H1 (cell line): ENCODE data around the gene GBP6. TPM values are rescaled to one million over a fixed set of nuclear protein-coding genes. Genes with fewer than 3 reads are reported as not detected.

Experiments
- CTCF ChIA-PET: fragments of 300-600 bp; sonication (Branson Sonifier 250); formaldehyde crosslinking; loops from one replicate; lab custom pipeline; 2021; ENCODE audit not compliant: partially characterized antibody; lab: Charles Lee
- POLR2A ChIA-PET: fragments of 300-600 bp; sonication (Branson Sonifier 250); formaldehyde crosslinking; loops from one replicate; lab custom pipeline; 2021; ENCODE audit warnings: inconsistent platforms; ENCODE audit not compliant: partially characterized antibody; lab: Charles Lee
- DNase-seq, 2 experiments: peaks; one replicate each; pipeline versions ENCODE4 v3.0.0 to v3.0.0-alpha.2; 2010 to 2022; ENCODE audit warnings: low spot score in 2 of 2, low read depth in 1 of 2, mixed read lengths in 1 of 2
- FAIRE-seq: peaks from 2 replicates; lab custom pipeline; 2011; peaks lifted over from hg19 to GRCh38; lab: Jason Lieb, UNC
- H2AFZ ChIP-seq: 2 replicates; pipeline ENCODE4 v1.8.1; 2012; ENCODE audit warnings: low read length, inconsistent platforms
- H2AK5ac ChIP-seq: 2 replicates; pipeline ENCODE4 v1.6.1; 2013; ENCODE audit warnings: low read depth, low read length
- H2BK120ac ChIP-seq: replicated peaks from 2 replicates; pipeline ENCODE3; 2013; ENCODE audit warnings: low read depth, low read length, inconsistent platforms
- H2BK12ac ChIP-seq: 2 replicates; pipeline ENCODE4 v1.6.1; 2013; ENCODE audit warnings: low read depth, low read length
- H2BK15ac ChIP-seq: 2 replicates; pipeline ENCODE4 v1.6.1; 2013; ENCODE audit warnings: low read length
- H2BK20ac ChIP-seq: 2 replicates; pipeline ENCODE4 v1.6.1; 2013; ENCODE audit warnings: low read length
- H2BK5ac ChIP-seq: 2 replicates; pipeline ENCODE4 v1.6.1; 2013; ENCODE audit warnings: low read depth, low read length
- H3K14ac ChIP-seq: 2 replicates; pipeline ENCODE4 v1.6.1; 2013; ENCODE audit warnings: inconsistent platforms; ENCODE audit not compliant: insufficient read length
- H3K18ac ChIP-seq: 2 replicates; pipeline ENCODE4 v1.6.1; 2013; ENCODE audit warnings: low read length; ENCODE audit errors: extremely low read depth
- H3K23ac ChIP-seq: 2 replicates; pipeline ENCODE4 v1.6.1; 2013; ENCODE audit warnings: inconsistent platforms; ENCODE audit not compliant: insufficient read length
- H3K23me2 ChIP-seq: 2 replicates; pipeline ENCODE4 v1.6.1; 2013; ENCODE audit warnings: low read depth, low read length
- H3K27ac ChIP-seq: 2 replicates; pipeline ENCODE4 v1.6.1; 2011; ENCODE audit warnings: low read depth, low read length, inconsistent platforms
- H3K27me3 ChIP-seq, 4 experiments: replicated peaks in 1 of 4; 1 replicate in 1 of 4; 2 replicates in 3 of 4; pipeline versions ENCODE4 v1.6.1 to v1.8.1; 2011 to 2013; ENCODE audit warnings: low read length in 3 of 4, mild to moderate bottlenecking in 3 of 4, inconsistent platforms in 2 of 4, mixed read lengths in 2 of 4, moderate library complexity in 1 of 4; ENCODE audit not compliant: control insufficient read depth in 3 of 4, insufficient read depth in 3 of 4; ENCODE audit errors: extremely low read depth in 1 of 4
- H3K36me3 ChIP-seq, 4 experiments: 2 replicates each; pipeline versions ENCODE4 v1.6.1 to v1.8.1; 2011 to 2013; ENCODE audit warnings: mild to moderate bottlenecking in 4 of 4, low read length in 3 of 4, moderate library complexity in 2 of 4, control low read depth in 1 of 4, inconsistent platforms in 1 of 4; ENCODE audit not compliant: insufficient read depth in 4 of 4, control insufficient read depth in 2 of 4
- H3K4ac ChIP-seq: replicated peaks from 2 replicates; pipeline ENCODE3; 2013; ENCODE audit warnings: low read length, low read depth, mixed read lengths, inconsistent platforms; ENCODE audit not compliant: insufficient read length
- H3K4me1 ChIP-seq, 4 experiments: replicated peaks in 1 of 4; 1 replicate in 1 of 4; 2 replicates in 3 of 4; pipeline versions ENCODE4 v1.6.1 to v1.8.1; 2011 to 2013; ENCODE audit warnings: low read length in 3 of 4, inconsistent platforms in 2 of 4, mixed read lengths in 1 of 4; ENCODE audit not compliant: insufficient read depth in 4 of 4, control insufficient read depth in 3 of 4
- H3K4me2 ChIP-seq, 2 experiments: 2 replicates each; pipeline versions ENCODE4 v1.6.1 to v1.8.1; 2011 to 2013; ENCODE audit warnings: low read depth in 2 of 2, low read length in 2 of 2, control low read depth in 1 of 2, inconsistent platforms in 1 of 2, mild to moderate bottlenecking in 1 of 2; ENCODE audit not compliant: insufficient read depth in 1 of 2
- H3K4me3 ChIP-seq, 4 experiments: fragments of 200-600, 300-600 bp in 1 of 4; sonication (generic), shearing (Covaris generic), sonication (Bioruptor Twin) in 1 of 4; 2 replicates each; pipeline versions ENCODE4 v1.5.1 to v1.8.1; 2011 to 2016; ENCODE audit warnings: low read length in 4 of 4, low read depth in 3 of 4, control low read depth in 2 of 4, inconsistent platforms in 2 of 4, mild to moderate bottlenecking in 2 of 4, mixed read lengths in 1 of 4, moderate library complexity in 1 of 4; ENCODE audit not compliant: insufficient read depth in 2 of 4; ENCODE audit errors: extremely low read depth in 1 of 4
- H3K56ac ChIP-seq: replicated peaks from 2 replicates; pipeline ENCODE3; 2013; ENCODE audit warnings: low read depth, mild to moderate bottlenecking, mixed read lengths, low read length, inconsistent platforms; ENCODE audit not compliant: insufficient read length
- H3K79me1 ChIP-seq: 2 replicates; pipeline ENCODE4 v1.6.1; 2013; ENCODE audit warnings: low read depth, low read length, control low read depth
- H3K79me2 ChIP-seq, 2 experiments: 2 replicates each; pipeline versions ENCODE4 v1.6.1 to v1.8.1; 2012 to 2013; ENCODE audit warnings: low read length in 2 of 2, mild to moderate bottlenecking in 2 of 2, inconsistent platforms in 1 of 2; ENCODE audit not compliant: insufficient read depth in 2 of 2, control insufficient read depth in 1 of 2
- H3K9ac ChIP-seq, 4 experiments: replicated peaks in 1 of 4; 1 replicate in 1 of 4; 2 replicates in 3 of 4; pipeline versions ENCODE4 v1.6.1 to v1.8.1; 2011 to 2013; ENCODE audit warnings: low read depth in 3 of 4, low read length in 3 of 4, control low read depth in 2 of 4, mild to moderate bottlenecking in 2 of 4, moderate library complexity in 2 of 4, inconsistent platforms in 1 of 4; ENCODE audit errors: extremely low read depth in 1 of 4
- H3K9me3 ChIP-seq, 2 experiments: 2 replicates each; pipeline versions ENCODE4 v1.6.1 to v1.8.1; 2012 to 2013; ENCODE audit warnings: mild to moderate bottlenecking in 2 of 2, moderate library complexity in 2 of 2, control low read depth in 1 of 2, inconsistent platforms in 1 of 2, low read depth in 1 of 2, low read length in 1 of 2, mixed read lengths in 1 of 2; ENCODE audit not compliant: insufficient read depth in 2 of 2
- H4K20me1 ChIP-seq, 2 experiments: replicated peaks in 1 of 2; 2 replicates each; pipeline versions ENCODE3 to v1.8.1; 2011 to 2013; ENCODE audit warnings: inconsistent platforms in 2 of 2, low read length in 2 of 2, mild to moderate bottlenecking in 1 of 2; ENCODE audit not compliant: insufficient read depth in 2 of 2, control insufficient read depth in 1 of 2
- H4K5ac ChIP-seq: 2 replicates; pipeline ENCODE4 v1.6.1; 2013; ENCODE audit warnings: low read length, low read depth, mixed read lengths, inconsistent platforms; ENCODE audit not compliant: insufficient read length
- H4K8ac ChIP-seq: 2 replicates; pipeline ENCODE4 v1.8.0; 2013; ENCODE audit warnings: mild to moderate bottlenecking, moderate library complexity, low read length, inconsistent platforms; ENCODE audit not compliant: insufficient read depth; ENCODE audit errors: extremely low read depth
- H4K91ac ChIP-seq: replicated peaks from 2 replicates; pipeline ENCODE3; 2013; ENCODE audit warnings: low read length, mixed read lengths, inconsistent platforms; ENCODE audit not compliant: insufficient read length
- BCL11A ChIP-seq, 2 experiments: IDR thresholded peaks; one replicate each; pipeline ENCODE4 v1.6.1; 2011; ENCODE audit warnings: low read depth in 2 of 2, low read length in 2 of 2, mild to moderate bottlenecking in 2 of 2
- CHD2 ChIP-seq: IDR thresholded peaks from 2 replicates; pipeline ENCODE4 v1.6.1; 2012; ENCODE audit warnings: low read length, improper control_type of control experiment
- HDAC2 ChIP-seq, 2 experiments: fragments of 300-600 bp in 1 of 2; sonication (generic) in 1 of 2; IDR thresholded peaks; 2 replicates each; pipeline ENCODE4 v1.6.1; 2011 to 2012; ENCODE audit warnings: low read depth in 2 of 2, low read length in 2 of 2, mild to moderate bottlenecking in 2 of 2, moderate library complexity in 2 of 2, borderline replicate concordance in 1 of 2, inconsistent platforms in 1 of 2
- RBBP5 ChIP-seq: IDR thresholded peaks from 2 replicates; pipeline ENCODE4 v1.7.1; 2012; ENCODE audit warnings: low read depth, mild to moderate bottlenecking, inconsistent platforms, low read length, moderate library complexity, borderline replicate concordance
- RXRA ChIP-seq: IDR thresholded peaks from 2 replicates; pipeline ENCODE4 v1.6.1; 2011; ENCODE audit warnings: low read depth, mild to moderate bottlenecking, low read length, moderate library complexity; ENCODE audit not compliant: insufficient read depth
- WGBS, 2 experiments: shearing (Covaris generic) in 1 of 2; methylation state at CpG; one replicate each; pipeline versions ENCODE4 v1.1.6 to v1.1.7; 2013 to 2015; ENCODE audit warnings: low lambda C conversion rate in 2 of 2, mixed read lengths in 2 of 2, inconsistent platforms in 1 of 2, low coverage in 1 of 2, missing lambda C conversion rate in 1 of 2; ENCODE audit not compliant: insufficient replicate concordance in 2 of 2, insufficient coverage in 1 of 2, insufficient read length in 1 of 2; ENCODE audit errors: extremely low coverage in 1 of 2, missing lambda C conversion rate in 1 of 2; 5-methylcytosine and 5-hydroxymethylcytosine counted together
- polyA plus RNA-seq, 7 experiments: library from polyadenylated mRNA; depleted of rRNA in 3 of 7; stranded (reverse) in 5 of 7; unstranded in 2 of 7; fragments of >200 nt in 5 of 7; fragments of 200-250 nt in 2 of 7; gene quantifications; 1 replicate in 5 of 7; 2 replicates in 1 of 7; 4 replicates in 1 of 7; pipeline versions ENCODE4 v1.2.1 to v1.2.3, GENCODE V29; 2011 to 2013; ENCODE audit warnings: missing spikeins in 2 of 7, mixed read lengths in 2 of 7
- total RNA-seq: library from RNA; stranded (reverse); fragmentation: NEBNext Ultra II Directional; extraction: Animal tissue kit (Norgen Biotek cat#: 25700); gene quantifications from 2 replicates; pipeline ENCODE4 v1.2.1, GENCODE V29; 2021
- TF ChIP-seq, protein P1 (sequence below): IDR thresholded peaks from 2 replicates; pipeline ENCODE4 v1.6.1; 2012; ENCODE audit warnings: inconsistent platforms

GBP6 gene
- total and polyA plus RNA-seq, 2 of the 8 experiments (the other 6 are each of a cell fraction or from before 2014, with no cell fraction given), result not detected

DNA sequence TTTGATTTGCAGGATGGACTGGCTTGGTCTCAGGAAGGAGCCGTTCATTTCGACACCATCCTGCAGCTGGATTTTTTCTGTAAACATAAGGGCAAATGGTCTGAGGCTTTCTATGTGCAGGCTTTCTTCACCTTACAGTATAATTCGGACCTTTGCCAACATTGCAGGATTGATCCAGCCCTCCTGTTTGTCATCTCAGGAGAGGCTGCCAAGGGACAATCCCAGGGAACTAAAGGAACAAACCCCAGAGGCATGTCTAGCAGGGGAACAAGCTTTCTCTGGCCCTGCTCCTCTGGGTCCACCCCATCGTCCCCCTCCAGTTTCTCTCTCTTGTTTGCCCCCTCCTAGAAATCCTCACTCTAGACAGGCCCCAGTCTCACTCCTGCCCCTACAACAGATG, 24.8 kb upstream of the GBP6 start:
- Histone ChIP-seq H3K18ac (no peak overlapping the region), H3K56ac (no peak overlapping the region), H2BK12ac (no peak overlapping the region), H4K20me1 (no peaks in the 10 kb centered on the region), H4K91ac (no peak overlapping the region), H3K9ac (no peak overlapping the region), H2BK15ac (no peak overlapping the region), H3K9me3 (no peaks in the 10 kb centered on the region; a peak in 1 of 4 replicates), H3K14ac (no peak overlapping the region), H3K79me2 (no peaks in the 10 kb centered on the region), H3K36me3 (no peaks in the 10 kb centered on the region), H3K79me1 (no peaks in the 10 kb centered on the region), H3K27me3 (no peaks in the 10 kb centered on the region), H2BK20ac (no peak overlapping the region), H3K4me1 (no peaks in the 10 kb centered on the region), H3K4me3 (no peak overlapping the region), H4K5ac (no peak overlapping the region), H2AFZ (no peak overlapping the region), H3K27ac (no peak overlapping the region), H3K4me2 (no peak overlapping the region), H2BK5ac (no peak overlapping the region), H3K23ac (no peak overlapping the region), H2AK5ac (no peak overlapping the region), H2BK120ac (no peak overlapping the region), H3K23me2 (no peaks in the 10 kb centered on the region), H3K4ac (no peak overlapping the region), H4K8ac (no peak overlapping the region)
- 91% methylated on average over 4 of the region's 4 CpGs; no CpG with 5 or more reads in 1 of the 2 experiments for WGBS, 2 experiments
- FAIRE-seq (no peak), DNase-seq (no peak)
- no peak for TF ChIP-seq RBBP5
- no peak for TF ChIP-seq BCL11A (IDR thresholded peaks at IDR 0.05; ENCODE audit: low read depth in 2 of 2, low read length in 2 of 2)
- no peak for TF ChIP-seq CHD2
- TF ChIP-seq, protein P1, sequence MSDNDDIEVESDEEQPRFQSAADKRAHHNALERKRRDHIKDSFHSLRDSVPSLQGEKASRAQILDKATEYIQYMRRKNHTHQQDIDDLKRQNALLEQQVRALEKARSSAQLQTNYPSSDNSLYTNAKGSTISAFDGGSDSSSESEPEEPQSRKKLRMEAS, result no peak
- TF ChIP-seq RXRA, result no peak
- no peak for TF ChIP-seq HDAC2 (IDR thresholded peaks at IDR 0.05; ENCODE audit: borderline replicate concordance in 1 of 2, low read depth in 2 of 2, low read length in 2 of 2)
- ChIA-PET CTCF (interaction anchor here (1.4 kb wide), 1 partner anchor 341 kb away, joined by 4 read pairs; no protein-coding TSS in a partner anchor), POLR2A (no interaction called here)
